NB4 (cell line): Measurements from ENCODE around the gene TEPSIN.

Source experiments
- DNase-seq: peaks from one replicate; pipeline ENCODE4 v3.0.0; 2010; ENCODE audit warnings: low read depth
- H3K4me3 ChIP-seq: one replicate; pipeline ENCODE4 v1.5.1; 2011; ENCODE audit warnings: mild to moderate bottlenecking, low read depth, low read length, moderate library complexity
- MYC ChIP-seq: IDR thresholded peaks from 2 replicates; pipeline ENCODE4 v1.6.1; 2011; ENCODE audit warnings: low read depth, low read length
- POLR2A ChIP-seq: IDR thresholded peaks from 2 replicates; pipeline ENCODE4 v1.6.1; 2011; ENCODE audit warnings: mild to moderate bottlenecking; ENCODE audit not compliant: insufficient read length; ENCODE audit errors: extremely low read depth
- TF ChIP-seq, protein P1 (sequence below): IDR thresholded peaks from 2 replicates; pipeline ENCODE4 v1.6.1; 2011; ENCODE audit warnings: low read depth, low read length
- TF ChIP-seq, protein P2 (sequence below): IDR thresholded peaks from one replicate; pipeline ENCODE4 v1.5.1; 2012; ENCODE audit warnings: low read depth, low read length

Gene TEPSIN

DNA sequence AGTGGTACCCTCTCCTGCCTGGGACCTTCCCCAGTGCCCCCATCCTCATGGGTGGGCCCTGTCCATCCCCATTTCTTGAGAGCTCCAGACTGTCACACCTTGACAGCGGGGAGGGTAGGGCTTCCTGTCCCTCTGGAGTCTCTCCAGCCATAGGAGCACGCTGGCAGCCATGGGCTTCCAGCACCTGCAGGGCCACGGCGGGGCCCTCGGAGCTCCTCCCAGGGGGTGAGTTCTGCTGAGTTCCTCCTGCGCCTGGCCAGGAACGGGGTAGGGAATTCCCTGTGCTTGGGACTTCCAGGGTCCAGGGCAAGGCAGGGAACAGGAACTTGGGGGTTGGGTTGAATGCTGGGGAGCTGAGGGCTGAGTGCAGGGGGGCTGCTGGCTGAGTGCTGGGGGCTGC is 49.8 kb downstream of the TEPSIN start:
- H3K4me3 ChIP-seq: no peak overlapping the region
- TF ChIP-seq, protein P1, sequence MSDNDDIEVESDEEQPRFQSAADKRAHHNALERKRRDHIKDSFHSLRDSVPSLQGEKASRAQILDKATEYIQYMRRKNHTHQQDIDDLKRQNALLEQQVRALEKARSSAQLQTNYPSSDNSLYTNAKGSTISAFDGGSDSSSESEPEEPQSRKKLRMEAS: no peak
- TF ChIP-seq POLR2A: no peak
- no peak for TF ChIP-seq MYC
- TF ChIP-seq, protein P2, sequence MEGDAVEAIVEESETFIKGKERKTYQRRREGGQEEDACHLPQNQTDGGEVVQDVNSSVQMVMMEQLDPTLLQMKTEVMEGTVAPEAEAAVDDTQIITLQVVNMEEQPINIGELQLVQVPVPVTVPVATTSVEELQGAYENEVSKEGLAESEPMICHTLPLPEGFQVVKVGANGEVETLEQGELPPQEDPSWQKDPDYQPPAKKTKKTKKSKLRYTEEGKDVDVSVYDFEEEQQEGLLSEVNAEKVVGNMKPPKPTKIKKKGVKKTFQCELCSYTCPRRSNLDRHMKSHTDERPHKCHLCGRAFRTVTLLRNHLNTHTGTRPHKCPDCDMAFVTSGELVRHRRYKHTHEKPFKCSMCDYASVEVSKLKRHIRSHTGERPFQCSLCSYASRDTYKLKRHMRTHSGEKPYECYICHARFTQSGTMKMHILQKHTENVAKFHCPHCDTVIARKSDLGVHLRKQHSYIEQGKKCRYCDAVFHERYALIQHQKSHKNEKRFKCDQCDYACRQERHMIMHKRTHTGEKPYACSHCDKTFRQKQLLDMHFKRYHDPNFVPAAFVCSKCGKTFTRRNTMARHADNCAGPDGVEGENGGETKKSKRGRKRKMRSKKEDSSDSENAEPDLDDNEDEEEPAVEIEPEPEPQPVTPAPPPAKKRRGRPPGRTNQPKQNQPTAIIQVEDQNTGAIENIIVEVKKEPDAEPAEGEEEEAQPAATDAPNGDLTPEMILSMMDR: no peak
- no peak for DNase-seq

DNA sequence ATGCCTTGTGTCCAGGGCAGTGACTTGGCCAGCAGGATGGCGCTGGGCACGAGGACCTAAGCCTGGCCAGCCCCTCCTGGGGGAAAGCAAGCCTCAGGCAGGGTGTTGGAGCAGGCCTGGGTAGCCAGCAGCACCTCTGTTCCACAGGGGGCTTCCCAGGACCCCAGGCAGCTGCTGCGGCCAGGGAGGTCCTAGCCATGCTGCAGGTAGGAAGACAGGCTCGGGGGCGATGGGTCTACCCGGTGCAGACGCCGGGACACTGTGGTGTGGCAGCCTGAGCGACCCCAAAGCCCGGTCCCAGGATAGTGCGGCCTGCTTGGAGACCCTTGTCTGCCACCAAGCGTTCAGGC is 50.4 kb downstream of the TEPSIN start:
- no peak for DNase-seq
- TF ChIP-seq, protein P2: no peak
- no peak for TF ChIP-seq MYC
- no peak for TF ChIP-seq POLR2A
- TF ChIP-seq, protein P1: no peak
- H3K4me3 ChIP-seq: no peak overlapping the region

DNA sequence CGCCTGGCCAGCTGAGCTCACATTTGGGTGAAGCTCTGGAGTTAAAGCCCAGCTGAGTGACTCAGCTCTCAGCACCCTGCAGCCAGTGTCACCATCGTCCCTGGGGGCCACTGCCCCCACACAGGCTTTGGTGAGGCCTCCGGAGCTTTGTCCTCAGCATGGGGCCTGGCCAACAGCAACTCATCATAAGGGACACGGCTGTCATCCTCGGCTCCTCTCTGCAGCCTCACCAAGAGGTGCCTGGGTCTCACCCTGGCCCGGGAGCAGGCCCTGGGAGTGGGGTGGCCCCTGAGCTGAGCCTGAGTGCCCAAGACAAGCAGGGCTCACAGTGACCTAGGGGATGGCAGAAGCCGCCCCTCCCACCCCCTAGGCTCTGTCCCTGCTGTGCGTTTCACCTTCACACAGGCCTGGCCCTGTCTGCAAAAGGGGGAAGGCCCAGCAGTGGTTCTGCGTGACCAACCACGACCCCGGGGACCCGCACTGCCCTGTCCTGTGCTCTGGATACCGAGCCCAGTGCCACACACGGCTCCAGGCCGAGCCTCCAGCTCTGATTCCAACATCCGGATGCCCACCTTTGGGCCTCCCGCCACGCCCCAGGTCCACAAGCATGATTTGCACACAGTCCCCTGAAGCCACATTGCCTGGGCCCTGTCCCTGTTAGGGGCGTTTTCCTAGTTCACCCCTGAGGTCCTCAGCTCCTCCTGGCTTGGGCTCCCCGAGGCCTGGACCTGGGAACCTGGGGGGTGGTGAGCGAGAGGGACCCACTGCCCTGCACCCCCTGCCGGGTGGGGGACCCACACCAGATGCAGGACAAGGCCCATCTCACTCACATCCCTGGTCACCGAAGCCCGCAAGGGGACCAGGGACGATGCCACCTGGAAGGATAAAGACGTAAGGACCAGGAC is 51.0 kb downstream of the TEPSIN start:
- TF ChIP-seq, protein P1: no peak
- TF ChIP-seq POLR2A (no peak), MYC (peak; percentile 38; the same call in 1 of the 2 replicates)
- TF ChIP-seq, protein P2: no peak
- peak; percentile 88 for DNase-seq
- H3K4me3 ChIP-seq: no peak overlapping the region

DNA sequence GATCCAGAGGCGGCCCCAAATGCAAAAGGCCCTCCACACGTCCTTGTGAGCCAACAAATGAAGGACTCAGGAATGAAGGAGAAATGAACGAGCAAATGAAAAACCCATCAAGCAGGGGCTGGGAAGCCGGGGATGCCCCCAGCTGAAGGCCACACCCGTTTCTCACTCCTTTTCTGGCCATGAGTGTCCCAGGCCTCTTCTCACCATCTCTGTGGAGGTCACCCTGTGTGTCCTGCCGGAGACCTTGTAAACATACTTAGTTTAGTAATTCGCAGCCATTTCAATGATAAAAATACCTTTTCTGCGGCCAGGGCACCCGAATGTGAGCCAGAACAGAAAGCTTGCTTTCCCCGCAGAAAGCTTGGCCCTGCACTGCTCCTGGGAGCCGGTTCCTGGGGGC is 51.7 kb downstream of the TEPSIN start:
- TF ChIP-seq POLR2A (no peak), MYC (no peak)
- TF ChIP-seq, protein P2: no peak
- TF ChIP-seq, protein P1: no peak
- no peak overlapping the region for H3K4me3 ChIP-seq
- no peak for DNase-seq

DNA sequence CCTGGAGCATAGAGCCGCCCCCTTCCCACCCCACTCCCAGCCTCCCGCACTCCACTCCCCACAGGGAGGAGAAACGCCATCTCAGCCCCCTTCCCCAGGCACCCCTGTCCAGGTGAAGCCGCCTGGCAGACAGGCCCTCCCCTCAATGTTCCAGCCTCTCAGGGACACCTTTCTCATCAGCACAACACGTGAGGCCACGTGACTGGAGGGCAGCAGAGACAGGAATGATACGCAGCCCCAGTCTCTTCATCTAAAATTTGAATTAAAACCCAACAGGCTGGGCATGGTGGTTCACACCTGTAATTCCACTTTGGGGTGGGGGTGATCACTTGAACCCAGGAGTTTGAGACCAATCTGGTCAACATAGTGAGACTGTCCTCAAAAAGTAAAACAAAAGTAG is 52.7 kb downstream of the TEPSIN start:
- no peak overlapping the region for H3K4me3 ChIP-seq
- TF ChIP-seq POLR2A: no peak
- TF ChIP-seq, protein P1: no peak
- no peak for TF ChIP-seq MYC
- TF ChIP-seq, protein P2: no peak
- no peak for DNase-seq
